SH-SY5Y (cell line): ENCODE data around the gene MSH2.

Experiments
- GATA2 ChIP-seq: IDR thresholded peaks from 2 replicates; pipeline ENCODE4 v1.6.1; 2011; ENCODE audit warnings: mild to moderate bottlenecking, low read depth, low read length
- GATA3 ChIP-seq: IDR thresholded peaks from 2 replicates; pipeline ENCODE4 v1.6.1; 2011; ENCODE audit warnings: low read depth, mild to moderate bottlenecking, low read length, moderate library complexity

- TF ChIP-seq GATA2 (no peak), GATA3 (no peak)
These were observed 84.5 kb downstream of the MSH2 start for GRCh38 chr2:47487498-47487875.
